IPS-NIHi7 (cell line): Measurements from ENCODE around the gene MAPRE3.

Source experiments
- DNase-seq: peaks from one replicate; pipeline ENCODE4 v3.0.0; 2012; ENCODE audit warnings: mixed read lengths; ENCODE audit errors: extremely low spot score

Gene MAPRE3

GRCh38 chr2:26950246-26950645 is 20.2 kb upstream of the MAPRE3 start:
- DNase-seq: no peak

- no peak for DNase-seq
These were observed 19.2 kb upstream of the MAPRE3 start for GRCh38 chr2:26951236-26951635.

GRCh38 chr2:26952374-26952773 is 18.1 kb upstream of the MAPRE3 start:
- DNase-seq: no peak

- DNase-seq: no peak
These were observed 16.3 kb upstream of the MAPRE3 start for GRCh38 chr2:26954135-26954534.

GRCh38 chr2:26957041-26957440 is 13.4 kb upstream of the MAPRE3 start:
- no peak for DNase-seq

GRCh38 chr2:26957534-26957933 is 12.9 kb upstream of the MAPRE3 start:
- no peak for DNase-seq

- DNase-seq: no peak
These were observed 11.1 kb upstream of the MAPRE3 start for GRCh38 chr2:26959331-26959730.

GRCh38 chr2:26964446-26965130 is 5.8 kb upstream of the MAPRE3 start:
- no peak for DNase-seq

GRCh38 chr2:26968001-26968400 is 2.4 kb upstream of the MAPRE3 start:
- DNase-seq: no peak

GRCh38 chr2:26969077-26969844 is 1.2 kb upstream of the MAPRE3 start:
- no peak for DNase-seq

- peak; percentile 52 for DNase-seq
These were observed 641 bp downstream of the MAPRE3 start for GRCh38 chr2:26970928-26971627.

GRCh38 chr2:26971911-26972786 is 1.7 kb downstream of the MAPRE3 start:
- no peak for DNase-seq

GRCh38 chr2:26974352-26974751 is 3.9 kb downstream of the MAPRE3 start:
- DNase-seq: no peak

GRCh38 chr2:26975102-26975501 is 4.7 kb downstream of the MAPRE3 start:
- no peak for DNase-seq

GRCh38 chr2:26975656-26976055 is 5.2 kb downstream of the MAPRE3 start:
- DNase-seq: no peak

GRCh38 chr2:26976237-26976636 is 5.8 kb downstream of the MAPRE3 start:
- no peak for DNase-seq

GRCh38 chr2:26977012-26977411 is 6.6 kb downstream of the MAPRE3 start:
- DNase-seq: no peak

- no peak for DNase-seq
These were observed 7.7 kb downstream of the MAPRE3 start for GRCh38 chr2:26978061-26978596.

GRCh38 chr2:26979741-26980140 is 9.3 kb downstream of the MAPRE3 start:
- DNase-seq: no peak

GRCh38 chr2:26980971-26981370 is 10.5 kb downstream of the MAPRE3 start:
- no peak for DNase-seq

- peak; percentile 56 for DNase-seq
These were observed 11.8 kb downstream of the MAPRE3 start for GRCh38 chr2:26982102-26982742.
